Brain microvascular endothelial cell (primary cell): ENCODE data around the gene PCNX3.
A peak's percentile ranks its signal among the peaks of the same experiment; 100 is the strongest.
"Not testable (repeated sequence)": the region's sequence is repeated elsewhere in the genome, so short reads cannot be mapped to it uniquely, and the experiment has no call there.

ENCODE experiments used
- DNase-seq: peaks from one replicate; pipeline ENCODE4 v3.0.0-alpha.2; 2020
- H3K27ac ChIP-seq: fragments of 250-450 bp; sonication (Bioruptor Pico); 2 replicates; pipeline ENCODE4 v1.5.1; 2020; ENCODE audit warnings: mild to moderate bottlenecking, moderate library complexity
- H3K27me3 ChIP-seq: fragments of 250-450 bp; sonication (Bioruptor Pico); replicated peaks from 2 replicates; pipeline ENCODE4 v1.5.1; 2020; ENCODE audit warnings: mild to moderate bottlenecking
- H3K36me3 ChIP-seq: fragments of 250-450 bp; sonication (Bioruptor Pico); replicated peaks from 2 replicates; pipeline ENCODE4 v1.5.1; 2020; ENCODE audit warnings: mild to moderate bottlenecking
- H3K4me3 ChIP-seq: 2 replicates; pipeline ENCODE4 v1.5.1; 2011; ENCODE audit warnings: low read depth, mild to moderate bottlenecking, control low read depth, low read length, moderate library complexity
- in situ Hi-C: cut with HindIII; loops from 2 replicates; pipeline ENCODE4 v1.10.0; 2017; ENCODE audit warnings: low sequenced_read_pairs, low pct_ligation_motif_present
- TF ChIP-seq, protein P1 (sequence below): IDR thresholded peaks from 2 replicates; pipeline ENCODE4 v1.5.1; 2011; ENCODE audit warnings: low read depth, mild to moderate bottlenecking, moderate library complexity, low read length, control low read depth, inconsistent platforms; ENCODE audit errors: missing control alignments

PCNX3 gene

DNA sequence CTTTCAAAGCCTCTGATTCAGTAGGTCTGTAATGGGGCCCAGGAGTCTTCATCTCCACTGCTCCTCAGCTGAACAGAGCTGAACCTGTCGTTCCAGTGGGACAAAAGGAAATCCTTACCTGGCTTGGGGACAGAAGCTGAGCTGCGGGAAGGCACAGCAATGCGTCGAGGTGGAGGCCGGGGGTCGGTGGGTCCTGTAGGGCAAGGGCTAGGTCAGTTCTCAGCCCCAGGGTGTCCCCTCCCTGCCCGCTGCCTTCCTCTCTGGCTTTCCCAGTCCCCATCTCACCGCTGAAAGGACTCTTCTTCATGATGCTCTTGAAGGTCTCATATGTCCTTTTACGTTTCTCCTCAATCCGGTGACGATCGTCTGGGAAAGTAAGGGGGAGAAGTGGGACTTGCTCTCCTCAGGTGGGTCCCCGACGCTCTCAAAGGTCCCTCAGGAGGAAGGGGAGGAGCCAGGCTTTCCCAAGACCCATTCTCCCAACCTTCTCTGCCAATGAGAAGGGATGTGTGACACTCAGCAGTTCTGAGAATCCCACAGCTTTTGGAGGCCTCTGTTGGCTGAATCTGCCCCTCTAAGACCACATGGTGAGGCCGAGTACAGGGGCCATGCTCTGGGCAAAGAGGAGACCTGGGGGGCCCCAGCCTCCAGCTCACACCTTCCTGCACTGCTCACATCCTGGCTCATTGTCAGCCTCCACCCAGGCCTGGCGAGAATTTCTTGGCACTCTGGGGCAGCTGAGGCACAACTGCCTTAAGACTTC is 40.2 kb downstream of the PCNX3 start:
- H3K4me3 ChIP-seq = no peak overlapping the region
- DNase-seq = no peak
- TF ChIP-seq, protein P1, sequence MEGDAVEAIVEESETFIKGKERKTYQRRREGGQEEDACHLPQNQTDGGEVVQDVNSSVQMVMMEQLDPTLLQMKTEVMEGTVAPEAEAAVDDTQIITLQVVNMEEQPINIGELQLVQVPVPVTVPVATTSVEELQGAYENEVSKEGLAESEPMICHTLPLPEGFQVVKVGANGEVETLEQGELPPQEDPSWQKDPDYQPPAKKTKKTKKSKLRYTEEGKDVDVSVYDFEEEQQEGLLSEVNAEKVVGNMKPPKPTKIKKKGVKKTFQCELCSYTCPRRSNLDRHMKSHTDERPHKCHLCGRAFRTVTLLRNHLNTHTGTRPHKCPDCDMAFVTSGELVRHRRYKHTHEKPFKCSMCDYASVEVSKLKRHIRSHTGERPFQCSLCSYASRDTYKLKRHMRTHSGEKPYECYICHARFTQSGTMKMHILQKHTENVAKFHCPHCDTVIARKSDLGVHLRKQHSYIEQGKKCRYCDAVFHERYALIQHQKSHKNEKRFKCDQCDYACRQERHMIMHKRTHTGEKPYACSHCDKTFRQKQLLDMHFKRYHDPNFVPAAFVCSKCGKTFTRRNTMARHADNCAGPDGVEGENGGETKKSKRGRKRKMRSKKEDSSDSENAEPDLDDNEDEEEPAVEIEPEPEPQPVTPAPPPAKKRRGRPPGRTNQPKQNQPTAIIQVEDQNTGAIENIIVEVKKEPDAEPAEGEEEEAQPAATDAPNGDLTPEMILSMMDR = no peak
- in situ Hi-C loops = no loop called here
- H3K27me3 ChIP-seq = no peaks in the 10 kb centered on the region
- no peak overlapping the region for H3K27ac ChIP-seq
- peaks cover 75% of the 10 kb centered on the region for H3K36me3 ChIP-seq

DNA sequence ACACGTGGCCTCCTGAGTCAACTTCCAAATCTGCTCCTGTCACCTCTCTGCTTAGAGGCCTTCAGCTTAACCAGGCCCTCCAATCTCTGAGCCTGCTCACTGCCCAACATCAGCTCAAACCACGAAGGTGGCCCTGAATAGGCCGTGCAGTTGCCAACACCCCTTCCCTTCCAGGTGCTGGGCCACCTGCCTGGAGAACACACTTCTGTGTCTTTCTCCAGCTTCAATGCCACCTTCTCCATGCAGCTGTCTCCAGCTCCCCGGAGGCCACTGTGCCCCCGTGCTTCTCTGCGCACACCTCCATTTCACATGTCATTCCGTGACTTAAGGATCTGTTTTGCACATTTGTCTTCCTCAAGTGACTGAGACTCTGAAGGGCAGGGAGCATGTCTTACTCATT is 41.9 kb downstream of the PCNX3 start:
- in situ Hi-C loops = no loop called here
- Histone ChIP-seq H3K4me3 (no peak overlapping the region), H3K36me3 (peaks cover 78% of the 10 kb centered on the region), H3K27me3 (no peaks in the 10 kb centered on the region), H3K27ac (no peak overlapping the region)
- no peak for DNase-seq
- TF ChIP-seq, protein P1 = no peak

DNA sequence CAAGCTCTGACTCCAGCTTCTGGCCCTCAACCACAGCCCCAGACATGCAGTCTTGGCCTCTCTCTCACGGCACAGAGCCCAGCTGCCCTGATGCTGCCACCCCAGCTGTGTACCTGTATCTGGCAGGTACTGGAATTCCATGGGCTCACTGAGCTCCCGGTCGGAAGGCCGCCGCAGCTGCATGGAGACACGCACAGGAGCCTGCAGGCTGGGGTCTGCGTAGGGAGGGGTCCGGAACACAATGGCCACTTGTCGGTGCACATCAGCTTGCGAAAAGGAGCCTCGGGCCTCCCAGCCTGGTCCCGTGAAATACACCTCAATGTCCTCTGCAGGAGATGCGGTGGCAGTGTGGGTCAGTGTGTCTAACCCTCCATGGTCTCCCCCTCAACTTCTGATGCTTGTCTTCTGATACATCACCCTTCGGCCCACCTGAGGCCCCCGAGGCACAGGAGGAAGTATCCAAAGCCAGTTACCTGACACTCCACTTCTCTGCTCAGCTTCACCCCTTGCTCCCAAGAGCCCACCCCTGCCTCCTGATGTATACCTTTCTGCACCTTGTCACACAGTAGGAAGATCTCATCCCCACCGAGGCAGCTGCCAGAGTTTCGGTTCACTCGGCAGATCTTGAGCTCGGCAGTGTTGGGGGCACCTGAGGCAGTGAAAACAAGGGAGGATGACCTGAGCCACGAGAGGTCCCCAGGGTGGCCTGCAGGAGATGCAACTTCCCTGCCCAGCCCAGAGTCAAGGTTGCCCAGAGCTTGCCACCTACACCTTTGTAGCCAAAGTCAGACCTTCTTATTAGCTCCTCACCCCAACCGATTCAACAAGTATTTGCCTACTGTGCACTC is 42.8 kb downstream of the PCNX3 start:
- in situ Hi-C loops = no loop called here
- Histone ChIP-seq H3K27me3 (no peaks in the 10 kb centered on the region), H3K4me3 (no peak overlapping the region), H3K36me3 (peaks cover 77% of the 10 kb centered on the region), H3K27ac (no peak overlapping the region)
- DNase-seq = no peak
- TF ChIP-seq, protein P1 = no peak

DNA sequence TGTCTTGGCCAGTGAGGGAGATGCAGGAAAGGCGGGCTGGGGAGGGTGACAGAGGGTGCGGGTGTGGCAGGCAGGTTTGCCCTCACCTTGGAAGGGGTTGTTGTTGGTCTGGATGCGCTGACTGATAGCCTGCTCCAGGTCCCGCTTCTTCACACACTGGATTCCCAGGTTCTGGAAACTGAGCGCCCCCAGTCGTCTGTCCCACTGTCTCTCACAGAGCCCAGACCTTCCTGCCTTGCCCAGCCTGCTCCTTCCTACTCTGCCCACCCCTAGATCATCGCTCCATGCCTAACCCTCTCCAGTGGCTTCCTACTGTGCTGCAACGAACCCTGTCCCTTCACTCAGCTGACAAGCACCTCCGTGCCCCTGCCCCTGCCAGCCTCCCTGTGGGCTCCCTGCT is 44.5 kb downstream of the PCNX3 start:
- no peak for DNase-seq
- Histone ChIP-seq H3K27me3 (no peaks in the 10 kb centered on the region), H3K4me3 (no peak overlapping the region), H3K27ac (no peak overlapping the region), H3K36me3 (peaks cover 61% of the 10 kb centered on the region)
- in situ Hi-C loops = no loop called here
- TF ChIP-seq, protein P1 = no peak

DNA sequence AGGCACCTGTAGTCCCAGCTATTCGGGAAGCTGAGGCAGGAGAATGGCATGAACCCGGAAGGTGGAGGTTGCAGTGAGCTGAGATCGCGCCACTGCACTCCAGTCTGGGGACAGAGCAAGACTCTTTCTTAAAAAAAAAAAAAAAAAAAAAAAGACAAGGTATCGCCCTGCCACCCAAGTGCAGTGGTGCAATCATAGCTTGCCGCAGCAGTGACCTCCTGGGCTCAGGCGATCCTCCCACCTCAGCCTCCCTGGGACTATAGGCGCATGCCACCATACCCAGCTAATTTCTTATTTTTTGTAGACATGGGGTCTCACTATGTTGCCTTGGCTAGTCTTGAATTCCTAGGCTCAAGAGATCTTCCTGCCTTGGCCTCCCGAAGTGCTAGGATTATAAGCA is 45.3 kb downstream of the PCNX3 start:
- peaks cover 52% of the 10 kb centered on the region for H3K36me3 ChIP-seq
- DNase-seq, in situ Hi-C loops, H3K27me3 ChIP-seq, H3K4me3 ChIP-seq, H3K27ac ChIP-seq: not testable (repeated sequence)

DNA sequence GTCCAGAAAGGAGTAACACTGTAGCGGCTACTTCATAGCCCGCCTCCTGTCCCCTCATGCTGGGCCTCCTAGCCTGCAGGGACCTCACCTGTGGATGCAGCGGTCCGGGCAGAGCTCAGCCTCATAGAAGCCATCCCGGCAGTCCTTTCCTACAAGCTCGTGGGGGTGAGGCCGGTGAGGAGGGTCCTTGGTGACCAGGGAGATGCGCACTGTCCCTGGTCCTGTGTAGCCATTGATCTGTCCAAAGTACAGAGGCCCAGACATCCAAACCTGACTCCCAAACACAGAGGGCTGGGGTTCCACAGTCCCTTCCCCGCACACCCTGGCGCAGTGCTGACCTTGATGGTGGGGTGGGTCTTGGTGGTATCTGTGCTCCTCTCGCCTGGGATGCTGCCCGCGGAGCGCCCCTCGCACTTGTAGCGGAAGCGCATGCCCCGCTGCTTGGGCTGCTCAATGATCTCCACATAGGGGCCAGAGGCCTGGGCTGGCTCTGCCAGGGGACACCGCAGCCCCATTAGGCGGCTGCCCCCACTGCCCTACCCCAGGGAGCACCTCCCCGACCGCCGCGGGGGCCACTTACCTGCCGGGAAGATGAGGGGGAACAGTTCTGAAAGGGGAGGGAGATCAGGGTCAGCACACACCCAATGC is 46.1 kb downstream of the PCNX3 start:
- Histone ChIP-seq H3K27me3 (no peaks in the 10 kb centered on the region), H3K36me3 (peaks cover 45% of the 10 kb centered on the region), H3K4me3 (peak overlapping the region; percentile 87), H3K27ac (no peak overlapping the region)
- in situ Hi-C loops = no loop called here
- TF ChIP-seq, protein P1 = no peak
- DNase-seq = no peak
